GM10847 (cell line): ENCODE results near the gene KIAA0753.

Experiments
- POLR2A ChIP-seq: IDR thresholded peaks from 2 replicates; pipeline ENCODE4 v1.6.1; 2011; ENCODE audit not compliant: insufficient read length; ENCODE audit errors: extremely low read depth

The KIAA0753 gene

DNA sequence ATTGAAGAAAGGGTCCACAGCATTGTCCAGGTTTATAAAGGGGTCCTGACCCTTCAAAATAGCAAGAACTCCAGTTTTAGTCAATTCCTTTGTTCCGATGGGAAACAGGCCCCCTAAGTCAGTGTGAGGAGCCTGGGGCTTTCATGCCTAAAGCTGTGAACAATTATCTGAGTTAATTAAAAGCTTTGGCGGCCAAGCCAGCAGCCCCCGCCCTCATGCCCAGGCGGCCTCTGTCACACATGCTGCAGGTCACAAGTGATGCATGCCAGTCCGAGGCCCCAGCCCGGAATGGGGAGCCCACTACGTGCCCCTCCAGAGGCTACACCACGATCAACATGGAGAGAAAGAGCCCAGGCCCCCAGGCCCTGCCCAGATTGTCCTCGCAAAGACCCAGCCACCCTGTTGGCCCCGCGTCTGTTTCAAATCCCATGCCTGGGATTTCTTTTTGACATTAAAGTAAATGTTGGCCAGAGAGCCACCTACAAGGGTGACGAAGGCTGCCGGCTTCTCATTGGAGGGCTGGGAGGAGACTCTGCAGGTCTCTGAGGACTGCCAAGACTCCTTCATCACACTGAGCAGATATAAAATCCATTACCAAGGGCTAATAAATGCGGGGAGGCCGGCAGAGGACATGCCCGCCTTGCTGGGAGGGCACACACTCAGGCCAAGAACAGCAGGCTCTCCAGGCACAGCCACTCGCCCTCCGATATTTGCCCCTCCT lies 69.6 kb downstream of the KIAA0753 start:
- no peak for TF ChIP-seq POLR2A

DNA sequence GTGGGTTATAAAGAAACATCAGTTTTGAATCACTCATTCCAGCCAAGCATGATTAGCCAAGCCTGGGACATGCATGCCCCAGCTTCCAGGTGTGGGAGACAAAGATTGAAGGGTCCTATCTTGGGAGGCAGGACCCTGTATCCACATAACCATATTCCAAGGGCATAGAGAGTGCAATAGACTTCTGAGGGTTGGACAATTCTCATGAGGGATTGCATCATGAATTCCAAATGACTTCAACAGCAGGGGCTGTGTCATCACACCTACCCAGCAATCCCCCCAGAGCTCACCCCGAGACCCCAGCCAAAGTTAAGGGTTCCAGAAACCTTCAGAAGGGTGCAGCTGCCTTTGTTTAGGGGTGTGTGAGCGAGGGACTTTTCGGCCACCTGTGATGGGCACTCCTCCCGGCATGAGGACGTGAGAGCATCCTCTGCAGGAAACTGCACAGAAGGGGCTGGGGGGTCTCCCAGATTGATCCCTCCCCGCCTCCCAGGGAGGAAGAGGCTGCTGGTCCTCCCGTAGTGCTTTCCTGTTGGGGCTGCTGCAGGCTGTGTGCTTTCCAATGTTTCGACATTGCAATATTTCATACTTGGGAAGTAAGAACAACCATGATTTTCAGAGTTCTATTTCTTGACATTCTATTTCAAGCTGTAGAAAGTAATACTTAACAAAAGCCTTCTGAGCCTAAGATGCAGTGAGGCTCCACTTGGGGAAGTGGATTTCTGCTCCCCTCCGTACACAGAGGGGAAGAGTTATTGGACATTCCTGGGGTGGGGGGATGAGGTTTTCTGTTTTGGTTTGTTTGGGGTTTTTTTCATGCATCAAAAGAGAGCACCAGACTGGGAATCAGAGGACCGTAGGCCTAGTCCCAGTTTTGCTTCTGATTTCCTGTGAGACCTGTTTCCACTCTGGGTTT lies 70.9 kb downstream of the KIAA0753 start:
- no peak for TF ChIP-seq POLR2A

DNA sequence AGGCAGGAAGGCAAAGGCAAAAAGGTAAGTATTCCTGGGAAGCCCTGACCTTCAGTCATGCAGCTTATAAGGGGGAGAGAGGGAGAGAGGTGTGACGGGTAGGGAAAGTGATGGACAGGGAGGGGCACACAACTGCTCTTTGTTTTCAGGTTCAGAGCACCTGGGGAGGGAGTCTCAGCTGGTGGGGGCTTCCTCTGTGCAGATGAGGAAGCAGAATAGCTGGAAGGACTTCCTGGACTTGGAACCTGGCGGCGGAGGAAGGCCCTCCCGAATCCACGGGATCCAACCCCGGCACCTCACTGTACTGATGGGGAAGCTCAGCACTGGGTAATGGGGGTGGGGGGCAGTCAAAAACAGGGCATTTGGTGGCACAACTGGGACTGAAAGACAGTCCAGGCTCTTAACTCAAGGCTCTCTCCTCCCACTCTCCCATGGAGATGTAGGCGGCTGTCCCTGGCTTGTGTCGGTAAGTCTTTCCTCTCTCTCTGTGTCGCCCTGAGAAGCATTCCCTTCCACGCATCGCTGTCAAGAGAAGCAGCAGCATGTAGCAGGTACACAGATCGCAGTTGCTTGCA lies 72.2 kb downstream of the KIAA0753 start:
- no peak for TF ChIP-seq POLR2A

DNA sequence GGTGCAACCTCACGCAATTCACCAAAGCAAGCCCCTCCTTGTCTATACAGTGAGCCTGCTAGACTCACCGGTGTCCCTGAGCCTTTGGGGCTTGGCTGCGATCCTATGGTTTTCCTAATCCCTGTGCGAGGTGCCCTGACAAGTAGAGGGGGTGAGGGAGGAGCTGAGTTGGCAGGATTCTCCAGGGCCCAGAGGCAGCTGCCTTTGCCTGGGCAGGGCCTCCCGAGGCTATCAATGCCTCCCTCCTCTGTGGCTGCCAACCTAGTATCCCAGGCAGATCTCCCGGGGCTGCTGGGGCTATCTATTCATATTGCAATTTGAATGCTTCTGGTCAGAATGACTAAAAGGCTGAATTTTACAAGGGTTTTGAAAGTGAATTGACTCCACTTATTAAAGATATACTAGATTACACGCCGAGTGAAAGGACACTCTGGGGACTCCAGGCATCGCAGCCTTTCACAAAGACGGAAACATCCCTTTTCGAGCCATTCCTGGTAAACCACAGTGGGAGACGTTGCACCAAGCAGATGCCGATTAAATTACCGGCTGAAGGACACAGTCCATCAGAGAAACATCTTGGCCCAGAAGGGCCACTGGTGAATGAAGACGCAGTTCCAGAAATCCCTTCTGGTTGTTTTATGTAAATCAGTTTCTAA lies 72.9 kb downstream of the KIAA0753 start:
- no peak for TF ChIP-seq POLR2A

DNA sequence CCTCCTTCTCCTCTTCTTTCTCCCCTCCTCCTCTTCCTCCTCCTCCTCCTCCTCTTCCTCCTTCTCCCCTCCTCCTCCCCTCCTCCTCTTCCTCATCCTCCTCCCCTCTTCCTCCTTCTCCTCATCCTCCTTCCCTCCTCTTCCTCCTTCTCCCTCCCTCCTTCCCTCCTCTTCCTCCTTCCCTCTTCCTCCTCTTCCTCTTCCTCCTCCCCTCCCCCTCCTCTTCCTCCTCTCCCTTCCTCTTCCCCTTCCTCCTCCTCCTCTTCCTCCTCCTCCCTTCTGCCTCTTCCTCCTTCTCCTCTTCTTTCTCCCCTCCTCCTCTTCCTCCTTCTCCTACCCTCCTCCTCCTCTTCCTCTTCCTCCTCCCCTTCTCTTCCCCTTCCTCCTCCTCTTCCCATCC lies 79.1 kb downstream of the KIAA0753 start:
- TF ChIP-seq POLR2A = no peak

DNA sequence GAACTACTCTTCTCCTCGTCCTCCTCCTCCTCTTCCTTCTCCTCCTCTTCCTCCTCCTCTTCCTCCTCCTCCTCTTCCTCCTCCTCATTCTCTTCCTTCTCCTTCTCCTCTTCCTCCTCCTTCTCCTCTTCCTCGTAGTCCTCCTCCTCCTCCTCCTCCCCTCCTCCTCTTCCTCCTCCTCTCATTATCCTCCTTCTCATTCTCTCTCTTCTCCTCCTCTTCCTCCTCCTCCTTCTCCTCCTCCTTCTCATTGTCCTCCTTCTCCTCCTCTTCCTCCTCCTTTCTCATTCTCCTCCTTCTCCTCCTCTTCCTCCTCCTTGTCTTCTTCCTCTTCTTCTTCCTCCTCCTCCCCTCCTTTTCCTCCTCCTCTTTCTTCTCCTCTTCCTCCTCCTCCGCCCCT lies 80.0 kb downstream of the KIAA0753 start:
- TF ChIP-seq POLR2A = no peak

DNA sequence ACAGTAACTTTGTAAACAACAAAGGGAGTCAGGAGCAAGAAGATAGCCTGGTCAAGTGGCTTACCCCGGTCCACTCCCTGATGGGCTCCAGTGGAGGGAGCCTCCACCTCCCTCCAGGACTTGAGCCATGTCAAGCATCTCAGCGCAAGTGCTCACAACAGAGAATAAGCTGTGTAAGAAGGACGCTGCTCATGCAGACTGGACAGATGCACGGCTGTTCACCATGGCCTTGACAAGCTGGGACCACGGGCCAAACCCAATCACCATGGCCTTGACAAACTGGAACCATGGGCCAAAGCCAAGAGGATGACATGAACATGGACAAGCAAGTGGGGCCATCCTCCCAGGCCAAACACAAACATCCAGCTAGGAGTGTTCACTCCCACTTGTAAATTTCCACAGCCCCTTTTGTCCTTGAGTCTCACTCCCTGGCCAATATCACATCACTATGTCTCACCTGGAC lies 80.7 kb downstream of the KIAA0753 start:
- no peak for TF ChIP-seq POLR2A

DNA sequence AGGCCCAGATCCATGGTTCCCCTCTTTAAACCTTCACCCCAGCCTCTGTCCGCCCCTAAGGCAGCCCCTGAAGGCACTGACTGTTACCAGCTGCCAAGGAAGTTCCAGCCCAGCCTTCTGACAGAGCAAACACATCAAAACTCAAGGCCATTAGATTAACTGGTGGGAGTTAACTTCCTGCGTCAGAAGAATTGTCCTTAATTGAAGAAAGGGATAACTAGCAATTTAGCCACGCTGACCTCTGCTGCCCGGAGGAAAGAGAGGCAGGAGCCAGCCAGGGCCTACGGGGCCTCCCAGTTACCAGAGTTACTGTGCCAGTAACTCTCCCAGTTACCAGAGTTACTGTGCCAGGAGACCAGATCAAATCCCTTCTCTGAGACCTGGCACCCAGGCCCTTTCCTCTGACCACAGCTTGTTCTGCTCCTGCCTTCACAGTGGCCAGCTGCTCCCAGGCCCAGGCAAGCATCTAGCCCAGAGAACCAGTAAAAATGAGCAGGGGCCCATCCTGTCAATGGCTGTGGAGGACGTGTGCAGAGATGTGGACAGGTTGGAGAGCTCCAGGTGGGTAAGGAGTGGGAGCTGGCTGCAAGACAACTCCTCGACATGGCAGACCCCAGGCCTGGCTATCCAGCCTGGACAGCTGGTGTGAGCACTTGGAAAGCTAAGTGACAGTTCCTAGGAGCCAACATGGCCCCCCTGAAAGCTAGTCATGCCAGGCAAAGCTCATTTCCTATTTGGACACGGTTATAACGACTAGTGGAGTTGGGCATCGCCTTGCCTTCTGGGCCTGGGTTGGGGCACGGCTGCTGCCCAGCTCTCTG lies 81.4 kb downstream of the KIAA0753 start:
- no peak for TF ChIP-seq POLR2A

DNA sequence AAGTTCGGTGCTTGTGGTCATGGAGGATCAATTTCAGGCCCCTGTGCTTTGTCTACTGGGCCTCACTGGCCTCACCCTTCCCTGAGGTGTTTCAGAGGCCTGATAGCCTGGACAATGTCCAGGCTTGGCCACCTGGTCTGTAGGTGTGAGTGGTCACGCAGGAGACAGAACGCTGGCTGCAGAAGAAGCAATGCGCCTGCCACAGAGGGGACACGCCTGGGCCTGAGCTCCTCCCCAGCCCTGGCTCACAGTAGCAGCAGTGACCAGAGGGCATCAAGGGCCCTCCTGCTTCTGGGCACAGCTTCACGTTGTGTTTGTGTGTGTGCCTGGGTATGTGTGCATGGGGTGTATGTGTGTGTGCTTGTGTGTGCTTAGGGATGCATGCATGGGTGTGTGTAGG lies 82.2 kb downstream of the KIAA0753 start:
- no peak for TF ChIP-seq POLR2A

DNA sequence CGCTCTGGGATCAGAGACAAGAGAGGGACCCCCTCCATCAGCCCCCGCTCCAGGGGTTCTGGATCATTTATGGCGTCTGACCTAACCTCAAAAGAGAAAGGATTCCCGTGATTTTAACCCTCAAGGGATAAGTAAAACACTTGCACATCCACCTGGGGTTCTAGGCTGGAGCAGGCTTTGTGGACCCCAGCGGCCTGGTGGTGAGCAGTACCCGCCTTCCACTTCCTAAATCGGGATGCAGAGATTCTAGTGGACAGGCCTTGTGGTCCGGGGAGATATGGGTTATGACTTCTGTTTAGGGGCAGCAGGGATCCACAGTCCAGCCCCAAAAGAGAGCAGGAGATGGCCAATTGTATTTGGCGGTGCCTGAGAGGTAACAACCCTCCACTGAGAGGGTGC lies 83.5 kb downstream of the KIAA0753 start:
- no peak for TF ChIP-seq POLR2A

DNA sequence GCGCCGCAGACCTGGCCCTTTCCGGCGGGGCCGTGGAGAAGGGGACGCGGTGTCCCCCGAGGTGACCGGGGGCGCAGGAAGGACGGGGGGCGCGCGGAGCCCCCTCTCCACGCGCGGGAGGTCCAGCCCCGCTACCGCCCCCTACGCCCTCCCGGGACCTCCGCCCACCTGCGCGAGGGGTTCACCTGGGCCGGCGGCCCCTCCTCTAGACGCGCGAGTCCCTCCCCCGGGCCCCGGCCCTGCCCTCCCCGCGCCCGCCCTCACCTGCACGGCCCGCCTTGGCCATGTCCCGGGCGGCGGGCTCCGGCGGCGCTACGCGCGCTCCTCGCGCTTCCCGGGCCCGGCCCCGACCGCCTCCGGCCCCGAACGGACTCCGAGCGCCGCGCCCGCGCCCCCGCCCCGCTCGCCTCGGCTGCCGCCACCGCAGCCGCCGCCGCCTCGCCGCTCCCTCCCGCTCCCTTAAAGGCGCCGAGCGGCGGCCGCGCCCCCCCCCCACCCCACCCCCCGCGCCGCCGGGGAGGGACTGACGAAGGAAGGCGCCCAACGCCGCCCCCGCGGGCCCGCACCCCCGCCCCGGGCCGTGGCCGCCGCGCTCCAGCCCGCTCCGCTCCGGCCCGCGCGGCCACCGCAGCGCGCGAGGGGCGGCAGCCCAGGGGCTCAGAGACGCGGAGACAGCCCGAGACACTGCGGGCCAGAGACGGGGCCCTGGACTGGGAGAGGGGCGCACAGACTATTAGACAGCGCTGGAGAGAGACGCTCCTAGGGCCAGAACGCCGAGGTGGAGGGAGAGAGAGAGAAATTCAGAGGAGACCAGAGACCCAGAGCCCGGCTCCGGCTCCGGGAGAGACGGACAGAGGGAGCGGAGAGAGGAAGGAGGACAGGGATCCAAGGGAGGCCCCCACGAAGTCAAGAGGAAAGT lies 84.1 kb downstream of the KIAA0753 start, which contains the start of gene PITPNM3:
Gene PITPNM3 (minus strand): TSS at position 435 of the 919 bp plus-strand sequence. CDS start 149 bp downstream, at position 286.
- no peak for TF ChIP-seq POLR2A

DNA sequence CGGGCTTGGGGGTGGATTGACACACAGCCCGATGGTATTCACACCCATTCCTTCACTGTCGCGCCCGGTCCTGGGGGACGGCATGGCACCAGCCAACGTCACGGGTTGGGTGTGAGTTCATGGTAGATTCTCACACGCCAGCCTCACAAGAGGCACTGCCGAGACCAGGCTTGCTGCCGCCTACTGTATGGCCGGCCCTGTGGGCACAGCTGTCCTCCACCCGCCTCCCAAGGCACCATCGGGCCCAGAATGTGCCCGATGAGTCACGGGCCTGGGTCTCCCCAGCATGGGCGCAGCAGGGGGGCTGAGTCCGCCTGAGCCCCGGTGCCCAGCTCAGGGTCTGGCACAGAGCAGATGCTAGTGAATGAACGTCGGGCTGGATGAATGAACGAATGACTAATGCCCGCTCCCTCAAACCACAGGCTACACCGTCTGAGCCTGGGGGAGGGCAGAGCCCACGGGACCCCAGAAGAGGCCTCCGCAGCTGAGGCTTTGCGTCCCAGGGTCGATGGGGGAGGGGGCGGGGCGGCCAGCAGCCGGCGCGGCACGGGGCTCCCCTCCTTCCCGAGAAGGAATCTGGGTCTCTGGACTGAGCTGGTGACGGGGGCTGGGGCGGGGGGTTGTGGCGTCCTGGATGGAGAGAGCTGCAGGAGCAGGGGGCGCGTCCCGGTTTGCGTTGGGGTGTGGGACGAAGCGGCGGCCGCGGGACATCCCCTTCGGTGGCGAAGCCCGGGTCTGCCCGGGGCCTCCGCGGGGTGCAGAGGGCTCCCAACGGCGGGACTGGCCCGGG lies 85.0 kb downstream of the KIAA0753 start:
- no peak for TF ChIP-seq POLR2A

DNA sequence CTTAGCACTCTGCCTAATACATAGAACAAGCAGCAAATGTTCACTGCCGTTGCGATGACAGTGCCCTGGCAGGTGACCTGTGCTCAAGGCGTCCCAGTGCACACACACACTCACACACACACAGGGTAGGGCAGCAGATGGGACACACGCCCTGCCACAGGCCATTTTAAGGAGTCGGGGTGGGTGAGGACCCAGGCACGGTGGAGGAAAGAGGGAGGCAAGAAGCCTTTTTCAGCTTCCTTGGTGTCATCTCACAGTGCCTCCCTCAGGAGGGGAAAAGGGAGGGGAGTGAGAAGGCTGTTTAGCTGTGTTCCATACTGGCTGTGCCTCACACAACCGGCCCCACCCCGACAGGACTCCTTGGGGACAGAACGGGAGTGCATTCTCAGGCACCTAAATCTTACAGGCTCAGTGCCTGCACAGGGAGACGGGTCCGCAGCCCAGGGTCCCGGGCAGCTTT lies 85.6 kb downstream of the KIAA0753 start:
- no peak for TF ChIP-seq POLR2A

DNA sequence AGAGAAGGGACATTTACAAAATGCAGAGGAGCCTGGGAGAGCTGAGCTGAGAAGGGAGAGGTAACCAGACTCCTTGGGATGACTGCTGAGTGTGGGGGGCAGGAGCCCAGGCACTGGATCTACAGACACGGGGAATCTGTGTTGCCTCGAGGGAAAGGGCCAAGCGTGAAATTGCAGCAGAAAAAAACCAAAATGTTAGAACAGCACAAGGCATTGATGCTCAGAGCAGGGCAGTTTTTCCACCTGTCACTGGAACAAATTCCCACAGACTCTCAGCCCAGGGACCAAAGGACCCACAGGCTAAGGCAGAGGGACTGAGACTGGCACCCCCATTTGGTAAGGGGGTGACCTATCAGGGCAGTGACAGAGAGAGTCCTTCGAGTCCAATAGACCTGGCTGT lies 86.2 kb downstream of the KIAA0753 start:
- no peak for TF ChIP-seq POLR2A
